DOHH2 (cell line): Measurements from ENCODE around the gene KIRREL3.

Source experiments
- H3F3A ChIP-seq: fragments of 200-600 bp; sonication (generic), shearing (Covaris generic); 2 replicates; pipeline ENCODE4 v1.6.0; 2016; ENCODE audit warnings: antibody characterized with exemption, mild to moderate bottlenecking; ENCODE audit not compliant: control insufficient read depth, insufficient read depth
- H3K27ac ChIP-seq: fragments of 200-600 bp; sonication (generic); 2 replicates; pipeline ENCODE4 v1.5.1; 2014; ENCODE audit warnings: low read depth, mild to moderate bottlenecking, low read length, moderate library complexity
- H3K27me3 ChIP-seq: fragments of 200-600 bp; sonication (generic); 2 replicates; pipeline ENCODE4 v1.6.1; 2014; ENCODE audit warnings: mild to moderate bottlenecking, low read length, mixed read lengths; ENCODE audit not compliant: control insufficient read depth
- H3K36me3 ChIP-seq: fragments of 200-600 bp; sonication (generic); 2 replicates; pipeline ENCODE4 v1.6.1; 2014; ENCODE audit warnings: mild to moderate bottlenecking, low read length, moderate library complexity, mixed read lengths; ENCODE audit not compliant: control insufficient read depth
- H3K4me1 ChIP-seq: fragments of 200-600 bp; sonication (generic); 2 replicates; pipeline ENCODE4 v1.6.1; 2014; ENCODE audit warnings: mild to moderate bottlenecking, low read length, mixed read lengths; ENCODE audit not compliant: control insufficient read depth
- H3K4me2 ChIP-seq: fragments of 200-600 bp; sonication (generic); 2 replicates; pipeline ENCODE4 v1.6.0; 2014; ENCODE audit warnings: mild to moderate bottlenecking, low read length, moderate library complexity
- H3K4me3 ChIP-seq: fragments of 200-600 bp; sonication (generic); 2 replicates; pipeline ENCODE4 v1.5.1; 2014; ENCODE audit warnings: mild to moderate bottlenecking, low read length, mixed read lengths
- H3K79me2 ChIP-seq: fragments of 200-600 bp; sonication (generic); 2 replicates; pipeline ENCODE4 v1.6.1; 2014; ENCODE audit warnings: mild to moderate bottlenecking, low read length, mixed read lengths; ENCODE audit not compliant: control insufficient read depth
- H3K9me2 ChIP-seq: fragments of 200-600 bp; sonication (generic); replicated peaks from 2 replicates; pipeline ENCODE4 v1.6.1; 2014; ENCODE audit warnings: mild to moderate bottlenecking, low read length, mixed read lengths; ENCODE audit not compliant: control insufficient read depth
- H3K9me3 ChIP-seq: fragments of 200-600 bp; sonication (generic); 2 replicates; pipeline ENCODE4 v1.6.1; 2014; ENCODE audit warnings: antibody characterized with exemption, low read length, mixed read lengths; ENCODE audit not compliant: control insufficient read depth, insufficient read depth
- H4K20me1 ChIP-seq: fragments of 200-600 bp; sonication (generic); 2 replicates; pipeline ENCODE4 v1.6.0; 2014; ENCODE audit warnings: low read depth, mild to moderate bottlenecking, antibody characterized with exemption, low read length, moderate library complexity; ENCODE audit not compliant: control insufficient read depth, insufficient read depth
- EZH2phosphoT487 ChIP-seq: fragments of 200-600 bp; sonication (generic); IDR thresholded peaks from 2 replicates; pipeline ENCODE4 v1.6.1; 2017; ENCODE audit warnings: borderline replicate concordance, mild to moderate bottlenecking, antibody characterized with exemption, low read length, moderate library complexity, mixed read lengths
- TF ChIP-seq, protein P1 (sequence below): fragments of 200-600 bp; sonication (generic); IDR thresholded peaks from one replicate; pipeline ENCODE4 v1.5.1; 2014; ENCODE audit warnings: antibody characterized with exemption, mild to moderate bottlenecking, low read depth, low read length; ENCODE audit not compliant: poor library complexity, severe bottlenecking

KIRREL3 gene

DNA sequence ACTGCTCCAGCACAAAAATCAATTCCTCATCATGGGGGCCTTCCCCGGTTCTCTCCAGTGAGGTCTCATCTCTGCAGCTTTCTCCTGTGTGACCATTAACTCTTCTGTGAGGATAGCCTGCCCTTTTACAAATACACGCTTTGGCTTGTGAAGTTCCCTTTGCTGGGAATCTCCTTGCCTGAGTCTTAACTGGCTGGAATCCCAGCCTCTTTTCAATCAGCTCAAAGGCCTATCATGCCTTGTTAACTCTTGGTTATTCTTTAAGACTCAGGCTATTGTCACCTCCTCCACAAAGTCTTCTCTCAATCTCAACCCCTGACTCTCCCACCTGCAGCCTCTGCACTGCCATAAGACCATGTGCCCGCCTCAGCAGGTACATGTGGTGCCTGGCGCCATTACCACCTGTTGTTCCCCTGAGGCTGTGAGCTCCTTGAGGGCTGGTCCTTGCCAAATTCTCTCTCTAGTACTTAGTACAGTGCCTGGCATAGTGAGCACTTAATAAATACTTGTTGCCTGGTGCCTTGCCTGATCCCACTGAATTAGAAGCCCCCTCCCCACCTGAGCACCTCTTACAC, 516.9 kb downstream of the KIRREL3 start:
- H3K4me2 ChIP-seq = no peak overlapping the region
- H3K4me1 ChIP-seq = peaks cover 29% of the 10 kb centered on the region
- no peaks in the 10 kb centered on the region for H3K27me3 ChIP-seq
- no peaks in the 10 kb centered on the region for H3F3A ChIP-seq
- H3K79me2 ChIP-seq = no peaks in the 10 kb centered on the region
- TF ChIP-seq, protein P1, sequence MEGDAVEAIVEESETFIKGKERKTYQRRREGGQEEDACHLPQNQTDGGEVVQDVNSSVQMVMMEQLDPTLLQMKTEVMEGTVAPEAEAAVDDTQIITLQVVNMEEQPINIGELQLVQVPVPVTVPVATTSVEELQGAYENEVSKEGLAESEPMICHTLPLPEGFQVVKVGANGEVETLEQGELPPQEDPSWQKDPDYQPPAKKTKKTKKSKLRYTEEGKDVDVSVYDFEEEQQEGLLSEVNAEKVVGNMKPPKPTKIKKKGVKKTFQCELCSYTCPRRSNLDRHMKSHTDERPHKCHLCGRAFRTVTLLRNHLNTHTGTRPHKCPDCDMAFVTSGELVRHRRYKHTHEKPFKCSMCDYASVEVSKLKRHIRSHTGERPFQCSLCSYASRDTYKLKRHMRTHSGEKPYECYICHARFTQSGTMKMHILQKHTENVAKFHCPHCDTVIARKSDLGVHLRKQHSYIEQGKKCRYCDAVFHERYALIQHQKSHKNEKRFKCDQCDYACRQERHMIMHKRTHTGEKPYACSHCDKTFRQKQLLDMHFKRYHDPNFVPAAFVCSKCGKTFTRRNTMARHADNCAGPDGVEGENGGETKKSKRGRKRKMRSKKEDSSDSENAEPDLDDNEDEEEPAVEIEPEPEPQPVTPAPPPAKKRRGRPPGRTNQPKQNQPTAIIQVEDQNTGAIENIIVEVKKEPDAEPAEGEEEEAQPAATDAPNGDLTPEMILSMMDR = no peak
- no peak for TF ChIP-seq EZH2phosphoT487
- H3K36me3 ChIP-seq = no peaks in the 10 kb centered on the region
- H3K9me2 ChIP-seq = no peaks in the 10 kb centered on the region
- H3K9me3 ChIP-seq = no peaks in the 10 kb centered on the region
- no peak overlapping the region for H3K4me3 ChIP-seq
- no peaks in the 10 kb centered on the region for H4K20me1 ChIP-seq
- H3K27ac ChIP-seq = no peak overlapping the region

DNA sequence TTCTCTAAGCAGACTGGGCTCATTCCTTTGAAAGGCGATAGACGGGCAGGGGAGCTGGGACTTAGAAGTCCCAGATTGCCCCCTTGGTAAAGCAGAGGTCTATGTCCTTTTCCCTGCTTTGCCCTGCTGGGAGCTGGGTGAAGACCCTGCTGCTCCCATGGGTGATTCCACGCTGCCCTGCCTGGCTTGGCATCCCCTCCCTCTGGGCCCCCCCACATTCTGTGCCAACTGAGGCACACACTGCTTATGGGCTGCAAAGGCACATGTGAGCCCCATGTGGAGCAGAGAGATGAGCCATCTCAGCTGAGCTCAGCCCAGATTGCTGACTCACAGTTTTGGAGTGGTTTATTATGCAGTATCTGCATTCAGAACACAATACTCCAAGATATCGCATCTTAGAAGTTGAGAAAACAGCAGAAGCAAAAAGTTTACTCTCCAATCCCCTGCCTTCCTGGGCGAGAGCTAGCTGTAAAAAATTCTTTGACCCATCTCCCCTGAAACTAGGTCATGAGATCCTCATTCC, 517.9 kb downstream of the KIRREL3 start:
- H3K9me2 ChIP-seq = no peaks in the 10 kb centered on the region
- H3K79me2 ChIP-seq = no peaks in the 10 kb centered on the region
- no peaks in the 10 kb centered on the region for H3K27me3 ChIP-seq
- H3K9me3 ChIP-seq = no peaks in the 10 kb centered on the region
- peaks cover 40% of the 10 kb centered on the region for H3K4me1 ChIP-seq
- no peak overlapping the region for H3K4me2 ChIP-seq
- TF ChIP-seq, protein P1 = no peak
- no peak for TF ChIP-seq EZH2phosphoT487
- H3F3A ChIP-seq = no peaks in the 10 kb centered on the region
- no peak overlapping the region for H3K4me3 ChIP-seq
- no peaks in the 10 kb centered on the region for H4K20me1 ChIP-seq
- H3K27ac ChIP-seq = no peak overlapping the region
- no peaks in the 10 kb centered on the region for H3K36me3 ChIP-seq

DNA sequence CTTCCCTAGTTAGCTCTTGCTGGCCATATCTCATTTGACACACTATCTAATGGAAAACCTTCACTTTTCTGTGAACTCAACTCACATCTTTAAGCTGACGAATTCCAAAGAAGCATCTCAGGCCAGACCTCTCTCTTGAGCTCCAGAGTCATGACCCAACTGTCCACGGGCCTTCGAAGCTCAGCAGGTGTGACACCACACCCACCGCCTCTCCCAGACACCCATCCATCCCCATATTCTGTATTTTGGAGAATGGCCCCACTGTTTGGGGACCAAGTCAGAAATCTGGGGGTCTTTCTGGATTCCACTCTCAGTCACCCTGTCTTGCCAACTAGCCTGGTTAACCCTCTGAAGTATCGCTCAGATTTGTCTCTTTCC, 519.3 kb downstream of the KIRREL3 start:
- H4K20me1 ChIP-seq = no peaks in the 10 kb centered on the region
- H3K36me3 ChIP-seq = no peaks in the 10 kb centered on the region
- no peak overlapping the region for H3K4me2 ChIP-seq
- H3K79me2 ChIP-seq = no peaks in the 10 kb centered on the region
- no peak for TF ChIP-seq EZH2phosphoT487
- TF ChIP-seq, protein P1 = no peak
- no peaks in the 10 kb centered on the region for H3K9me3 ChIP-seq
- H3K27me3 ChIP-seq = no peaks in the 10 kb centered on the region
- H3K9me2 ChIP-seq = no peaks in the 10 kb centered on the region
- peaks cover 46% of the 10 kb centered on the region for H3K4me1 ChIP-seq
- no peaks in the 10 kb centered on the region for H3F3A ChIP-seq
- H3K27ac ChIP-seq = no peak overlapping the region
- no peak overlapping the region for H3K4me3 ChIP-seq
